Body of pancreas (tissue), 4 donors: ENCODE data around the gene TAS2R60. TPM values are rescaled to one million over a fixed set of nuclear protein-coding genes. Genes with fewer than 3 reads are reported as not detected.

Source experiments
- ATAC-seq: fragments of 150-250 bp; one replicate; pipeline ENCODE4 v1.9.1; 2016
- DNase-seq, 4 donors: peaks; one replicate each; pipeline ENCODE4 v3.0.0-alpha.2; 2019
- H3K27ac ChIP-seq, 4 donors: fragments of 200-600 bp; sonication (generic); 1 replicate in 3 of 4; 2 replicates in 1 of 4; pipeline versions ENCODE4 v1.5.1 to v1.6.1; 2016 to 2019; ENCODE audit warnings: mild to moderate bottlenecking in 1 of 4, mixed read lengths in 1 of 4, moderate library complexity in 1 of 4
- H3K27me3 ChIP-seq, 2 donors: fragments of 200-600 bp; sonication (generic); one replicate each; pipeline ENCODE4 v1.6.0; 2016; ENCODE audit warnings: mild to moderate bottlenecking in 1 of 2
- H3K36me3 ChIP-seq, 2 donors: fragments of 200-600 bp; sonication (generic); replicated peaks in 1 of 2; 2 replicates each; pipeline ENCODE4 v1.5.1; 2016; ENCODE audit warnings: low read depth in 2 of 2; ENCODE audit not compliant: insufficient read depth in 1 of 2
- H3K4me1 ChIP-seq: fragments of 200-600 bp; sonication (generic); one replicate; pipeline ENCODE4 v1.6.0; 2016
- H3K4me3 ChIP-seq, 2 donors: fragments of 200-600 bp; sonication (generic); 1 replicate in 1 of 2; 2 replicates in 1 of 2; pipeline ENCODE4 v1.5.1; 2016 to 2019
- H3K9me3 ChIP-seq, 3 donors: fragments of 200-600 bp; sonication (generic); 1 replicate in 2 of 3; 2 replicates in 1 of 3; pipeline ENCODE4 v1.5.1; 2016
- POLR2A ChIP-seq, 3 donors: fragments of 450-650 bp; IDR thresholded peaks; one replicate each; pipeline ENCODE4 v1.6.1; 2016; ENCODE audit warnings: antibody characterized with exemption in 3 of 3, mild to moderate bottlenecking in 2 of 3
- WGBS, 2 donors: methylation state at CpG; one replicate each; pipeline ENCODE4 v1.1.5; 2017; 5-methylcytosine and 5-hydroxymethylcytosine counted together
- intact Hi-C: fragments of 100-400 bp; cut with DNase I; formaldehyde crosslinking; loops from one replicate; pipeline ENCODE4 v1.15.1; 2023
- total RNA-seq, 2 donors: library from RNA; depleted of rRNA; stranded (reverse); fragments of >200 nt; gene quantifications; one replicate each; pipeline ENCODE4 v1.1.0, GENCODE V29; 2016
- TF ChIP-seq, protein P1 (sequence below), 7 experiments: fragments of 450-650 bp in 4 of 7; fragments of 200-600 bp in 3 of 7; sonication (generic) in 3 of 7; IDR thresholded peaks; one replicate each; pipeline ENCODE4 v1.5.1; 2016 to 2019; ENCODE audit warnings: antibody characterized with exemption in 7 of 7

Gene TAS2R60
- total RNA-seq, 2 donors from 2014 or later = not detected

DNA sequence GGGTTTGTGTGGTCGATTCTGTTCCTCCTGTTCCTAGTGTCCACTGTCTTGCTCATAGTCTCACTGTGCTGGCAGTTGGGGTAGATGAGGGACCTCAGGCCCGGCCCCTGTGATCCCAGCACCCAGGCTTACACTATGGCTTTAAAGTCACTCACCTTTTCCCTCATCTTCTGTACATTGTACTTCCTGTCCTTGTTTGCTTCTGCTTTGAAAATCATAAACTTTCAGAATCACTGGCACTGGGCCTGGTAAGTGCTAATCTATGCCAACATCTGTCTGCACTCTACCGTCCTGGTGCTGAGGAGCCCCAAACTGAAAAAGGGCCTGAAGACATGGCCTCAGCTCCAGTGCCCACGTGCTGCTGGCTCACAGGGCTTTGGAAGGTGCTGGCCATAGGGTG is 5.7 kb upstream of the TAS2R60 start:
- ATAC-seq (no peak), DNase-seq (no peak)
- WGBS, 2 donors = 49 to 53% methylated on average over 4 of the region's 4 CpGs
- H3K36me3 ChIP-seq = no peaks in the 10 kb centered on the region
- no peak overlapping the region for H3K27ac ChIP-seq
- TF ChIP-seq POLR2A (IDR thresholded peaks at IDR 0.05) = no peak
- TF ChIP-seq, protein P1, sequence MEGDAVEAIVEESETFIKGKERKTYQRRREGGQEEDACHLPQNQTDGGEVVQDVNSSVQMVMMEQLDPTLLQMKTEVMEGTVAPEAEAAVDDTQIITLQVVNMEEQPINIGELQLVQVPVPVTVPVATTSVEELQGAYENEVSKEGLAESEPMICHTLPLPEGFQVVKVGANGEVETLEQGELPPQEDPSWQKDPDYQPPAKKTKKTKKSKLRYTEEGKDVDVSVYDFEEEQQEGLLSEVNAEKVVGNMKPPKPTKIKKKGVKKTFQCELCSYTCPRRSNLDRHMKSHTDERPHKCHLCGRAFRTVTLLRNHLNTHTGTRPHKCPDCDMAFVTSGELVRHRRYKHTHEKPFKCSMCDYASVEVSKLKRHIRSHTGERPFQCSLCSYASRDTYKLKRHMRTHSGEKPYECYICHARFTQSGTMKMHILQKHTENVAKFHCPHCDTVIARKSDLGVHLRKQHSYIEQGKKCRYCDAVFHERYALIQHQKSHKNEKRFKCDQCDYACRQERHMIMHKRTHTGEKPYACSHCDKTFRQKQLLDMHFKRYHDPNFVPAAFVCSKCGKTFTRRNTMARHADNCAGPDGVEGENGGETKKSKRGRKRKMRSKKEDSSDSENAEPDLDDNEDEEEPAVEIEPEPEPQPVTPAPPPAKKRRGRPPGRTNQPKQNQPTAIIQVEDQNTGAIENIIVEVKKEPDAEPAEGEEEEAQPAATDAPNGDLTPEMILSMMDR (IDR thresholded peaks at IDR 0.05) = no peak
- no peak overlapping the region for H3K4me3 ChIP-seq
- H3K9me3 ChIP-seq = no peaks in the 10 kb centered on the region
- intact Hi-C loops = no loop called here
- H3K27me3 ChIP-seq = no peaks in the 10 kb centered on the region
- H3K4me1 ChIP-seq = no peaks in the 10 kb centered on the region

DNA sequence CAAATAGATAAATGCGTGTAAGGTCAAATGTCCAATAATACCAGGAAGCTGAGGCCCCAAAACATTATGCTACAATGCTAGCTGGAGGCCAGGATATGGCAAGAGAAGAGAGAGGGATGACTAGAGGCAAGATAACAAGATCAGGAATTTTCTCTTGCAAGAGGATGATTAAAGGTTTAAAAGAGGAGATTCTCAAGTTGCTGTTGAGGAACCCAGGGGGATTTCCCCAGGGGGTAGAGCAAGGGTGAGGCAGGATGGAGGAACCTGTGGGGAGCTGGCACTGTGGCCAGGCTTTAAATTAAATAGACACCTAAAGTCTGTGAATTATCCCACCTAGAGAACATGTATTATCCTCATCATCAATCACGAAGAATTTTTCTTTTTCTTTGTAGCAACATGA is 3.4 kb upstream of the TAS2R60 start:
- Histone ChIP-seq H3K4me1 (no peaks in the 10 kb centered on the region), H3K4me3 (no peak overlapping the region), H3K27me3 (no peaks in the 10 kb centered on the region), H3K36me3 (no peaks in the 10 kb centered on the region), H3K27ac (no peak overlapping the region), H3K9me3 (no peaks in the 10 kb centered on the region)
- DNase-seq (no peak), ATAC-seq (no peak)
- no peak for TF ChIP-seq POLR2A (IDR thresholded peaks at IDR 0.05)
- TF ChIP-seq, protein P1 (IDR thresholded peaks at IDR 0.05) = no peak
- 70 to 75% methylated on average over 2 of the region's 2 CpGs for WGBS, 2 donors
- intact Hi-C loops = no loop called here

DNA sequence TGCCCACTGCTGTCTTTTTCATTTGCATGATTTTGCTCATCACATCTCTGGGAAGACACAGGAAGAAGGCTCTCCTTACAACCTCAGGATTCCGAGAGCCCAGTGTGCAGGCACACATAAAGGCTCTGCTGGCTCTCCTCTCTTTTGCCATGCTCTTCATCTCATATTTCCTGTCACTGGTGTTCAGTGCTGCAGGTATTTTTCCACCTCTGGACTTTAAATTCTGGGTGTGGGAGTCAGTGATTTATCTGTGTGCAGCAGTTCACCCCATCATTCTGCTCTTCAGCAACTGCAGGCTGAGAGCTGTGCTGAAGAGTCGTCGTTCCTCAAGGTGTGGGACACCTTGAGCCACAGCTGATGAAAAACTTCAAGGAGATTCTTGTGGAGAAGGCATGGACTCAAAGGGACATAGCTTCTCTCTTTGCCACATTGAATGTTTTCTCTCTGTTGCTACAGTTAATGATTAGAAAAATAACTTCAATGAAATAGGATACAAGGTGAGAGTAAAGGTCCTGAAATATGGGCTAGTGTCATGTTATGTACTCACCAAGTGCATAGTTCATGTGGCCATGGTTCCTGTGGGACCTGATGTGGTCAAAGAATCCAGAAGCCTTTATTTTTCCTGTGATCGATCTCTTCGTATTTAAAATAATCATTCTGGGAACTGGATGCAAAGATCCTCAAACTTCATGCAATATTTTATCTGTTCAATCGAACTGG is 970 bp downstream of the TAS2R60 start:
- TF ChIP-seq, protein P1 (IDR thresholded peaks at IDR 0.05) = no peak
- no peak for TF ChIP-seq POLR2A (IDR thresholded peaks at IDR 0.05)
- DNase-seq = no peak
- no peak overlapping the region for H3K4me3 ChIP-seq
- H3K9me3 ChIP-seq = no peaks in the 10 kb centered on the region
- H3K27ac ChIP-seq = no peak overlapping the region
- no peaks in the 10 kb centered on the region for H3K27me3 ChIP-seq
- no peak for ATAC-seq
- 71 to 79% methylated on average over 6 of the region's 6 CpGs for WGBS, 2 donors
- no peaks in the 10 kb centered on the region for H3K36me3 ChIP-seq
- intact Hi-C loops = no loop called here
- H3K4me1 ChIP-seq = no peaks in the 10 kb centered on the region

DNA sequence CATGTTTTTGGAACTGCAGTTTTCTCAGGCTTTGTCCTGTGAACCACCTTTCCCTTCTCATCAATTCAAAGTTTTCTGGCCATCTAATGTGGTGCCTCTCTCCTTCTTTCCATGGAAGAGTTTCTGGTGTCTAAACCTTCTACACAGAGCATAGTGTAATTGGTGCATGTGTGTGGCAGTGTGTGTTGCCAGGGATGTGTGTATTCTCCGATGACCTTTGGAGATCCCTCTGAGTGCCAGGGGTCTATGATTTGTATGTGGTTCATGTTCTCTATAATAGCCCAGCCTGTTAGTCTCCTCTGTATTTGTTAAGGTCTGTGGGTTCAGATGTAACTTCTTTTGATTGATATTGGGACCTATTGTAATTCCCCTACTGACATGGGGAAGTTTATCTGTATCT is 1.5 kb downstream of the TAS2R60 start:
- Histone ChIP-seq H3K4me3 (no peak overlapping the region), H3K27ac (no peak overlapping the region), H3K9me3 (no peaks in the 10 kb centered on the region), H3K36me3 (no peaks in the 10 kb centered on the region), H3K27me3 (no peaks in the 10 kb centered on the region), H3K4me1 (no peaks in the 10 kb centered on the region)
- intact Hi-C loops = no loop called here
- DNase-seq = no peak
- TF ChIP-seq POLR2A (IDR thresholded peaks at IDR 0.05) = no peak
- TF ChIP-seq, protein P1 (IDR thresholded peaks at IDR 0.05) = no peak
- 92 to 100% methylated on average over 1 of the region's 1 CpG for WGBS, 2 donors
- ATAC-seq = no peak

DNA sequence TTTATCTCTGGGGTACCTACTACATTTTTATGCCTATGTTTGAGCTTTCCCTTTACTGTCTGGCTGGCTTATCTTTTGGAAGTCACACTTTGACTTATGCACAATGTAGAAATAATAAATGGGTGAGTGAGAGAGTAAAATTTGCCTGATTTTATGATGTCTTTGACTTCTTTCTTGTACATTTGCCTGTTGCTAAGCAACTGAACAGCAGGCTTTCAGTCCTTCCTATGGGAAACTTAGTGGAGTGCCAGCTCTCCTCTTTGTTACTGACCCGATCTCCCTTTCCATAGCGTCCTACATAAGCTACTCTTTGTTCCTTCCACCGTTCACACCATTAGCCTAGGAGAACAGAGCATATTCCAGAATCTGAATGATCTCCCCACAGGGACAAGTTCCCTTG is 4.2 kb downstream of the TAS2R60 start:
- H3K36me3 ChIP-seq = no peaks in the 10 kb centered on the region
- no peak for ATAC-seq
- no peaks in the 10 kb centered on the region for H3K9me3 ChIP-seq
- intact Hi-C loops = no loop called here
- no peak overlapping the region for H3K4me3 ChIP-seq
- no peak for TF ChIP-seq POLR2A (IDR thresholded peaks at IDR 0.05)
- TF ChIP-seq, protein P1 (IDR thresholded peaks at IDR 0.05) = no peak
- no peaks in the 10 kb centered on the region for H3K4me1 ChIP-seq
- H3K27ac ChIP-seq = no peak overlapping the region
- H3K27me3 ChIP-seq = no peaks in the 10 kb centered on the region
- no peak for DNase-seq
- WGBS, 2 donors = 48 to 50% methylated on average over 3 of the region's 3 CpGs
